HEK293 (cell line): Measurements from ENCODE around the gene LRP1-AS.

ENCODE experiments used
- CTCF ChIA-PET: fragments of 350-600 bp; formaldehyde crosslinking; extraction: SDS; loops from one replicate; lab custom pipeline; 2021; ENCODE audit warnings: antibody characterized with exemption; lab: Yijun Ruan, JAX
- POLR2A ChIA-PET: fragments of 300-600 bp; formaldehyde crosslinking; extraction: SDS; loops from one replicate; lab custom pipeline; 2020; ENCODE audit warnings: antibody characterized with exemption, inconsistent platforms; lab: Yijun Ruan, JAX
- H3K27ac ChIP-seq: fragments of 200-500 bp; sonication (Bioruptor generic); 2 replicates; pipeline ENCODE4 v1.5.1; 2014; ENCODE audit warnings: low read depth, low read length, control low read depth, inconsistent platforms; ENCODE audit errors: extremely low read depth
- H3K36me3 ChIP-seq, 2 experiments: fragments of 200-500 bp in 1 of 2; sonication (Bioruptor generic) in 1 of 2; 1 replicate in 1 of 2; 2 replicates in 1 of 2; pipeline ENCODE4 v1.5.1; 2014 to 2017; ENCODE audit warnings: inconsistent platforms in 2 of 2, low read length in 2 of 2; ENCODE audit not compliant: control insufficient read depth in 2 of 2, insufficient read depth in 1 of 2
- H3K4me1 ChIP-seq: fragments of 200-500 bp; sonication (Bioruptor generic); 2 replicates; pipeline ENCODE4 v1.5.1; 2014; ENCODE audit warnings: mild to moderate bottlenecking, low read length, inconsistent platforms; ENCODE audit not compliant: control insufficient read depth, insufficient read depth
- H3K4me3 ChIP-seq: 2 replicates; pipeline ENCODE4 v1.5.1; 2011; ENCODE audit warnings: low read depth, mild to moderate bottlenecking, control low read depth, low read length, moderate library complexity
- H3K9me3 ChIP-seq: fragments of 200-500 bp; sonication (Bioruptor generic); 2 replicates; pipeline ENCODE4 v1.5.1; 2014; ENCODE audit warnings: low read depth, low read length, inconsistent platforms; ENCODE audit not compliant: control insufficient read depth, insufficient read depth
- EGR2 ChIP-seq: fragments of 450-650 bp; formaldehyde crosslinking; IDR thresholded peaks from 2 replicates; pipeline ENCODE4 v1.5.1; 2016; ENCODE audit warnings: low read depth, missing biosample characterization, missing genetic modification characterization
- FEZF1 ChIP-seq: fragments of 450-650 bp; formaldehyde crosslinking; IDR thresholded peaks from 2 replicates; pipeline ENCODE4 v1.5.1; 2016; ENCODE audit warnings: missing biosample characterization, missing genetic modification characterization
- GLI4 ChIP-seq: fragments of 450-650 bp; formaldehyde crosslinking; IDR thresholded peaks from 2 replicates; pipeline ENCODE4 v1.5.1; 2016; ENCODE audit warnings: missing biosample characterization, missing genetic modification characterization
- INSM2 ChIP-seq: fragments of 450-650 bp; formaldehyde crosslinking; IDR thresholded peaks from 2 replicates; pipeline ENCODE4 v1.5.1; 2016; ENCODE audit warnings: missing biosample characterization, missing genetic modification characterization
- KLF8 ChIP-seq: fragments of 450-650 bp; formaldehyde crosslinking; IDR thresholded peaks from 2 replicates; pipeline ENCODE4 v1.5.1; 2016; ENCODE audit warnings: missing biosample characterization, missing genetic modification characterization
- TCF7L2 ChIP-seq: IDR thresholded peaks from 2 replicates; pipeline ENCODE4 v1.6.1; 2011; ENCODE audit warnings: low read depth, mild to moderate bottlenecking, inconsistent platforms, low read length, moderate library complexity, borderline replicate concordance
- WT1 ChIP-seq: fragments of 450-650 bp; formaldehyde crosslinking; IDR thresholded peaks from 2 replicates; pipeline ENCODE4 v1.5.1; 2016; ENCODE audit warnings: missing biosample characterization, missing genetic modification characterization
- ZBTB17 ChIP-seq: fragments of 450-650 bp; formaldehyde crosslinking; IDR thresholded peaks from 2 replicates; pipeline ENCODE4 v1.5.1; 2016; ENCODE audit warnings: missing biosample characterization, missing genetic modification characterization
- ZNF140 ChIP-seq: fragments of 450-650 bp; formaldehyde crosslinking; IDR thresholded peaks from 2 replicates; pipeline ENCODE4 v1.5.1; 2016; ENCODE audit warnings: missing biosample characterization, missing genetic modification characterization
- ZNF157 ChIP-seq: fragments of 450-650 bp; formaldehyde crosslinking; IDR thresholded peaks from 2 replicates; pipeline ENCODE4 v1.5.1; 2016; ENCODE audit warnings: missing biosample characterization, missing genetic modification characterization
- ZNF202 ChIP-seq: fragments of 450-650 bp; formaldehyde crosslinking; IDR thresholded peaks from 2 replicates; pipeline ENCODE4 v1.5.1; 2016; ENCODE audit warnings: missing biosample characterization, missing genetic modification characterization, borderline replicate concordance
- ZNF239 ChIP-seq: fragments of 450-650 bp; formaldehyde crosslinking; IDR thresholded peaks from 2 replicates; pipeline ENCODE4 v1.5.1; 2016; ENCODE audit warnings: missing biosample characterization, missing genetic modification characterization
- ZNF362 ChIP-seq: fragments of 450-650 bp; formaldehyde crosslinking; IDR thresholded peaks from 2 replicates; pipeline ENCODE4 v1.5.1; 2016; ENCODE audit warnings: missing biosample characterization, missing genetic modification characterization
- ZNF449 ChIP-seq: fragments of 450-650 bp; formaldehyde crosslinking; IDR thresholded peaks from 2 replicates; pipeline ENCODE4 v1.5.1; 2017; ENCODE audit warnings: missing biosample characterization, mild to moderate bottlenecking, missing genetic modification characterization, moderate library complexity
- ZNF510 ChIP-seq: fragments of 450-650 bp; formaldehyde crosslinking; IDR thresholded peaks from 2 replicates; pipeline ENCODE4 v1.5.1; 2018; ENCODE audit warnings: mild to moderate bottlenecking, missing genetic modification characterization, missing biosample characterization; ENCODE audit not compliant: insufficient replicate concordance
- ZNF518A ChIP-seq: fragments of 450-650 bp; formaldehyde crosslinking; conservative IDR thresholded peaks from 2 replicates; pipeline ENCODE4 v1.5.1; 2016; ENCODE audit warnings: low read depth, missing biosample characterization, missing genetic modification characterization
- TF ChIP-seq, protein P1 (sequence below): fragments of 450-650 bp; formaldehyde crosslinking; IDR thresholded peaks from 2 replicates; pipeline ENCODE4 v1.5.1; 2017; ENCODE audit warnings: missing biosample characterization, missing genetic modification characterization

LRP1-AS gene

DNA sequence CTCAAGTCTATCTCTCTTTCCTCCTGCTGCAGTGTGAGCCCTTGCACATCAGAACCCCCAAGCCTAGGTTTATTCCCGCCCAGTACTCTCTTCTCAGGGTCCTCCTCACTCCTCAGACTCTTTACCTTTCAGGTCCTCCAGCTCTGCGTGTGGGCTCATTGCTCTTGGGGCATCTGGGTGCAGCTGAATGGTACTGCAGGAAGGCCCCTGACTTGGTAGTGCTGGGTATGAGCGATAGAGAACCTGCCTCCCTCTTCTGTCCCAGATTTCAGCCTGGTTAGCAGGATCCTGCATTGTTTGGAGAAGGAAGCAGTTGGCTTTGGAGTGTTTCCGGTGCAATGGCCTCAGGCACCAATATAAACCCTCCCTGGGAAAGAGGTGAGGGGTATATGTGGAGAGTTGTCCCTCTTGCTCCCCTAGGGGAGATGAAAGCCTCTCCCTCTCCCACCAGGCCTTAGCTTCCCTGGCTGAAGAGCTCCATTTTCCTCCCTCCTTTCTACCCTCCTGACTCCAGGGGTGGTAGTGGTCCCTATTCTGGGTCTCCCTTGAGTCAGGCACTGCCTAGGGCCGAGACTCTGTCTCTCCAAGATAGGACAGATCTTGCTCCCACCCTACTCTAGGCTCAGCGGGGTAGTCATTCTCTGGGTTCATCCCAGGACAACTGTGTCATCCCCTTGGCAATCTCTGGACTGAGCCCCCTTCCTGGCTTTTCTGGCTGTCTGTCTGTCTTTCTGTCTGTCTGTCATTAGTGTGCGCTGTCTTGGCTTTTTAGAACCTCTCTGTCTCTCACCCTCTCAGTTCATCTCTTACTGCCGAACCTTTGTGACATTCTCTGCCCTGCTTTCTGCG is 15.3 kb downstream of the LRP1-AS start (continued):
- peak; percentile 17; the same call in 1 of the 2 replicates for TF ChIP-seq ZBTB17
- TF ChIP-seq, all 188 proteins: peak for 4

DNA sequence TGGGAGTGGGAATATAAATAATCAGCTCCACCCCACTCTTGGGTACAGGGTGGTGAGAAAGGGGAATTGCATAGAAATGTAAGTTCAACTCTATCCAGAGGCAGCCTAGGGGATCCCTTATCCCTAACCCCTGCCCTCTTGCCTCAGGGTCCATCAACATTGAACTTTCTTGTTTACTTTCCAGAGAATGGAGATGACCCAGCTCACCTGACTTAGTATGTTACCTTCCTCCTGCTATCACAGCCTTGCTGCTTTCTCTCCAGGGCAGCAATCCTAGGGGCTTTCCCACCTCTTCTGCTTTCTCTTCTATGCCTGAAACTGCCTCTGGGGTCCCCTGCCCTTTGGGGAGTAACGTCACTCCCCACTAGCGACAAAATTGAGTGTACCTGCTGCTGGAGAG is 16.5 kb downstream of the LRP1-AS start:
- H3K4me1 ChIP-seq, result peaks cover 10% of the 10 kb centered on the region
- POLR2A ChIA-PET, result no interaction called here
- CTCF ChIA-PET, result interaction anchor here (0.5 to 3.7 kb wide), 6 partner anchors 8 to 187 kb away, joined by 3 to 25 read pairs (median 5); no protein-coding TSS in a partner anchor

DNA sequence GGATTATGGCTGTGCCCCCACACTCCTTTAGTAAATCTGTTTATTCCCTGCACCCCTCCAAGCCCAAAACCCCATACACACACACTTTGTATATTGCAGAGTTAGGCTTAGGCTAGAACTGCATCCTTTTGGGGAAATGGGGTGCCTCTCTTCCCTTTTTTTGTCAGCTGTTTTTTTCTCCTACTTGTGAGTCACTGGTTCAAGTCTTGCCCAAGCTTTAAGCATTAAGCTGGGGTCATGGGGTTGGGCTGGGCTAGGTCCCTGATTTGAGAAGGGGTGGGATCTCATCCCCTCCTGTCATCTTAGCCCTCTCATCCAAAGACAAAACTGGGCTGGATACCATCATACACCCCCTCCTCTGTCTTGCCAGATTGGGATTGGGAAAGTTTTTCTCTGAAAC is 17.5 kb downstream of the LRP1-AS start:
- ChIA-PET POLR2A (no interaction called here), CTCF (interaction anchor here (0.5 to 3.7 kb wide), 7 partner anchors 43 to 379 kb away, joined by 3 to 25 read pairs (median 4); no protein-coding TSS in a partner anchor)
- H3K4me3 ChIP-seq, result no peak overlapping the region
- H3K4me1 ChIP-seq, result peaks cover 10% of the 10 kb centered on the region
- H3K36me3 ChIP-seq, result no peaks in the 10 kb centered on the region
- H3K27ac ChIP-seq, result no peak overlapping the region
- H3K9me3 ChIP-seq, result no peaks in the 10 kb centered on the region
- TF ChIP-seq ZNF362 (tag by site-specific recombination) (peak; percentile 62; the same call in 1 of the 2 replicates), ZNF449 (peak; percentile 55; the same call in 1 of the 2 replicates), WT1 (tag by site-specific recombination) (no peak), GLI4 (tag by site-specific recombination) (no peak), FEZF1 (tag by site-specific recombination) (no peak), ZNF157 (no peak)
- TF ChIP-seq, protein P1, sequence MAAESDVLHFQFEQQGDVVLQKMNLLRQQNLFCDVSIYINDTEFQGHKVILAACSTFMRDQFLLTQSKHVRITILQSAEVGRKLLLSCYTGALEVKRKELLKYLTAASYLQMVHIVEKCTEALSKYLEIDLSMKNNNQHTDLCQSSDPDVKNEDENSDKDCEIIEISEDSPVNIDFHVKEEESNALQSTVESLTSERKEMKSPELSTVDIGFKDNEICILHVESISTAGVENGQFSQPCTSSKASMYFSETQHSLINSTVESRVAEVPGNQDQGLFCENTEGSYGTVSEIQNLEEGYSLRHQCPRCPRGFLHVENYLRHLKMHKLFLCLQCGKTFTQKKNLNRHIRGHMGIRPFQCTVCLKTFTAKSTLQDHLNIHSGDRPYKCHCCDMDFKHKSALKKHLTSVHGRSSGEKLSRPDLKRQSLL (tag by site-specific recombination), result no peak

More for the DNA sequence above, 16.5 kb downstream of the LRP1-AS start:
- Histone ChIP-seq H3K4me3 (no peak overlapping the region), H3K27ac (no peak overlapping the region), H3K9me3 (no peaks in the 10 kb centered on the region)
- TF ChIP-seq TCF7L2 (no peak), ZNF239 (tag by site-specific recombination) (no peak), KLF8 (no peak), ZNF202 (tag by site-specific recombination) (no peak), ZNF510 (no peak), ZNF140 (tag by site-specific recombination) (no peak), INSM2 (tag by site-specific recombination) (no peak), EGR2 (tag by site-specific recombination) (no peak), ZNF518A (tag by site-specific recombination) (no peak)
- TF ChIP-seq, all 188 proteins: peak for 0
- no peaks in the 10 kb centered on the region for H3K36me3 ChIP-seq
